Activated CD8-positive, alpha-beta T cell treated with anti-CD3 and anti-CD28 coated beads, Interleukin-2, amount 10 ng/mL, durations not matched to agents 7 days and 5 days (primary cell): ENCODE data around the gene PDK4. TPM values are rescaled to one million over a fixed set of nuclear protein-coding genes. Genes with fewer than 3 reads are reported as not detected.

Experiments
- ATAC-seq: fragments of 150-1000 bp; cut with Tn5 transposase; one replicate; pipeline ENCODE4 v1.10.0; 2021; ENCODE audit warnings: moderate library complexity
- CTCF ChIA-PET: fragments of 350-600 bp; sonication (Branson Sonifier 250); formaldehyde crosslinking; loops from one replicate; lab custom pipeline; 2021; ENCODE audit warnings: antibody characterized with exemption; lab: Charles Lee
- POLR2A ChIA-PET: fragments of 350-600 bp; sonication (Branson Sonifier 250); formaldehyde crosslinking; loops from one replicate; lab custom pipeline; 2021; ENCODE audit warnings: antibody characterized with exemption; lab: Charles Lee
- DNase-seq: peaks from one replicate; pipeline ENCODE4 v3.0.0-alpha.2; 2020
- H3K27ac Mint-ChIP-seq: one replicate; pipeline ENCODE4 v1.8.0; 2021; ENCODE audit warnings: mild to moderate bottlenecking, mixed read lengths
- H3K27me3 Mint-ChIP-seq: one replicate; pipeline ENCODE4 v1.8.0; 2021; ENCODE audit warnings: low read depth, mixed read lengths
- H3K36me3 Mint-ChIP-seq: one replicate; pipeline ENCODE4 v1.8.0; 2021; ENCODE audit warnings: low read depth, mixed read lengths
- H3K4me1 Mint-ChIP-seq: one replicate; pipeline ENCODE4 v1.8.0; 2021; ENCODE audit warnings: low read depth, mixed read lengths
- H3K4me3 Mint-ChIP-seq: one replicate; pipeline ENCODE4 v1.8.0; 2021; ENCODE audit warnings: mild to moderate bottlenecking, mixed read lengths
- H3K9me3 Mint-ChIP-seq: one replicate; pipeline ENCODE4 v1.8.0; 2022; ENCODE audit warnings: mixed read lengths; ENCODE audit not compliant: insufficient read depth
- total RNA-seq, 2 experiments: library from RNA; stranded (reverse); gene quantifications; one replicate each; pipeline ENCODE4 v1.2.3, GENCODE V29; 2021

PDK4 gene
- total RNA-seq, 2 experiments from 2014 or later, result not detected

GRCh38 chr7:95601316-95601715 is 5.0 kb upstream of the PDK4 start:
- Mint-ChIP-seq H3K9me3 (no peaks in the 10 kb centered on the region), H3K4me1 (no peaks in the 10 kb centered on the region), H3K27me3 (peaks cover 14% of the 10 kb centered on the region), H3K27ac (no peak overlapping the region), H3K36me3 (no peaks in the 10 kb centered on the region), H3K4me3 (no peak overlapping the region)
- ChIA-PET CTCF (interaction anchor here (1.1 kb wide), 1 partner anchor 90 kb away, joined by 3 read pairs; no protein-coding TSS in a partner anchor), POLR2A (no interaction called here)
- ATAC-seq (no peak), DNase-seq (no peak)

- Mint-ChIP-seq H3K27ac (no peak overlapping the region), H3K36me3 (no peaks in the 10 kb centered on the region), H3K4me1 (no peaks in the 10 kb centered on the region), H3K27me3 (peaks cover 25% of the 10 kb centered on the region), H3K9me3 (no peaks in the 10 kb centered on the region), H3K4me3 (no peak overlapping the region)
- ATAC-seq (no peak), DNase-seq (no peak)
- POLR2A ChIA-PET, result no interaction called here
- CTCF ChIA-PET, result no interaction called here
Measured at GRCh38 chr7:95599069-95599468, 2.8 kb upstream of the PDK4 start.

GRCh38 chr7:95598511-95598910 is 2.2 kb upstream of the PDK4 start:
- ATAC-seq, result no peak
- Mint-ChIP-seq H3K9me3 (no peaks in the 10 kb centered on the region), H3K36me3 (no peaks in the 10 kb centered on the region), H3K27ac (no peak overlapping the region), H3K4me3 (no peak overlapping the region), H3K27me3 (peaks cover 25% of the 10 kb centered on the region), H3K4me1 (no peaks in the 10 kb centered on the region)
- ChIA-PET CTCF (no interaction called here), POLR2A (no interaction called here)
- no peak for DNase-seq

GRCh38 chr7:95595746-95596197 is 544 bp downstream of the PDK4 start:
- ATAC-seq, result no peak
- H3K4me3 Mint-ChIP-seq, result no peak overlapping the region
- H3K27me3 Mint-ChIP-seq, result peaks cover 26% of the 10 kb centered on the region
- no peaks in the 10 kb centered on the region for H3K4me1 Mint-ChIP-seq
- H3K27ac Mint-ChIP-seq, result no peak overlapping the region
- no peaks in the 10 kb centered on the region for H3K36me3 Mint-ChIP-seq
- POLR2A ChIA-PET, result no interaction called here
- DNase-seq, result no peak
- CTCF ChIA-PET, result no interaction called here
- no peaks in the 10 kb centered on the region for H3K9me3 Mint-ChIP-seq

GRCh38 chr7:95594185-95594584 is 2.1 kb downstream of the PDK4 start:
- CTCF ChIA-PET, result no interaction called here

GRCh38 chr7:95593343-95593742 is 3.0 kb downstream of the PDK4 start:
- POLR2A ChIA-PET, result no interaction called here
- H3K36me3 Mint-ChIP-seq, result no peaks in the 10 kb centered on the region

More at GRCh38 chr7:95594185-95594584, 2.1 kb downstream of the PDK4 start:
- Mint-ChIP-seq H3K9me3 (no peaks in the 10 kb centered on the region), H3K4me3 (no peak overlapping the region), H3K4me1 (no peaks in the 10 kb centered on the region), H3K27me3 (peaks cover 26% of the 10 kb centered on the region), H3K36me3 (no peaks in the 10 kb centered on the region), H3K27ac (no peak overlapping the region)
- DNase-seq (no peak), ATAC-seq (no peak)
- POLR2A ChIA-PET, result no interaction called here

GRCh38 chr7:95592570-95592969 is 3.7 kb downstream of the PDK4 start:
- ATAC-seq, result no peak
- CTCF ChIA-PET, result no interaction called here
- Mint-ChIP-seq H3K9me3 (no peaks in the 10 kb centered on the region), H3K36me3 (no peaks in the 10 kb centered on the region), H3K4me1 (no peaks in the 10 kb centered on the region), H3K4me3 (no peak overlapping the region), H3K27ac (no peak overlapping the region), H3K27me3 (peaks cover 20% of the 10 kb centered on the region)
- POLR2A ChIA-PET, result no interaction called here
- no peak for DNase-seq

More at GRCh38 chr7:95593343-95593742, 3.0 kb downstream of the PDK4 start:
- Mint-ChIP-seq H3K9me3 (no peaks in the 10 kb centered on the region), H3K4me1 (no peaks in the 10 kb centered on the region), H3K27ac (no peak overlapping the region), H3K27me3 (peaks cover 24% of the 10 kb centered on the region), H3K4me3 (no peak overlapping the region)
- CTCF ChIA-PET, result no interaction called here
- ATAC-seq (no peak), DNase-seq (no peak)

- H3K27ac Mint-ChIP-seq, result no peak overlapping the region
- no peak overlapping the region for H3K4me3 Mint-ChIP-seq
- ATAC-seq (no peak), DNase-seq (no peak)
- ChIA-PET CTCF (no interaction called here), POLR2A (no interaction called here)
- H3K9me3 Mint-ChIP-seq, result no peaks in the 10 kb centered on the region
- H3K4me1 Mint-ChIP-seq, result no peaks in the 10 kb centered on the region
- H3K36me3 Mint-ChIP-seq, result no peaks in the 10 kb centered on the region
- peaks cover 6% of the 10 kb centered on the region for H3K27me3 Mint-ChIP-seq
Measured at GRCh38 chr7:95590387-95591248, 5.7 kb downstream of the PDK4 start.

GRCh38 chr7:95589766-95590165 is 6.5 kb downstream of the PDK4 start:
- H3K36me3 Mint-ChIP-seq, result no peaks in the 10 kb centered on the region
- ChIA-PET CTCF (no interaction called here), POLR2A (no interaction called here)
- no peak overlapping the region for H3K27ac Mint-ChIP-seq
- H3K9me3 Mint-ChIP-seq, result no peaks in the 10 kb centered on the region
- no peaks in the 10 kb centered on the region for H3K4me1 Mint-ChIP-seq
- DNase-seq (no peak), ATAC-seq (no peak)
- H3K4me3 Mint-ChIP-seq, result no peak overlapping the region
- peaks cover 1% of the 10 kb centered on the region for H3K27me3 Mint-ChIP-seq

GRCh38 chr7:95589031-95589430 is 7.3 kb downstream of the PDK4 start:
- Mint-ChIP-seq H3K36me3 (no peaks in the 10 kb centered on the region), H3K27me3 (peaks cover 3% of the 10 kb centered on the region), H3K4me1 (no peaks in the 10 kb centered on the region), H3K4me3 (no peak overlapping the region), H3K9me3 (no peaks in the 10 kb centered on the region), H3K27ac (no peak overlapping the region)
- no peak for ATAC-seq
- ChIA-PET CTCF (no interaction called here), POLR2A (no interaction called here)
- DNase-seq, result no peak

- Mint-ChIP-seq H3K27me3 (peaks cover 2% of the 10 kb centered on the region), H3K36me3 (no peaks in the 10 kb centered on the region), H3K4me1 (no peaks in the 10 kb centered on the region), H3K27ac (no peak overlapping the region), H3K9me3 (no peaks in the 10 kb centered on the region), H3K4me3 (no peak overlapping the region)
- POLR2A ChIA-PET, result no interaction called here
- no peak for ATAC-seq
- no peak for DNase-seq
- CTCF ChIA-PET, result no interaction called here
Measured at GRCh38 chr7:95586951-95587301, 9.4 kb downstream of the PDK4 start.

- no peak overlapping the region for H3K27ac Mint-ChIP-seq
Measured at GRCh38 chr7:95585426-95585789, 10.9 kb downstream of the PDK4 start.

More at GRCh38 chr7:95585426-95585789, 10.9 kb downstream of the PDK4 start:
- H3K4me1 Mint-ChIP-seq, result no peaks in the 10 kb centered on the region
- no peaks in the 10 kb centered on the region for H3K9me3 Mint-ChIP-seq
- ChIA-PET POLR2A (no interaction called here), CTCF (no interaction called here)
- H3K4me3 Mint-ChIP-seq, result no peak overlapping the region
- peaks cover 2% of the 10 kb centered on the region for H3K27me3 Mint-ChIP-seq
- DNase-seq (no peak), ATAC-seq (no peak)
- no peaks in the 10 kb centered on the region for H3K36me3 Mint-ChIP-seq
